SK-N-SH treated with all-trans-retinoic acid at 6 μM for 48 hours (cell line): ENCODE results near the gene NUTF2.
"Not testable (repeated sequence)": the region's sequence is repeated elsewhere in the genome, so short reads cannot be mapped to it uniquely, and the experiment has no call there.

ENCODE experiments used
- ATAC-seq: fragments of 200-7000 bp; cut with Tn5 transposase; 3 replicates; pipeline ENCODE4 v1.9.1; 2020; ENCODE audit warnings: mild to moderate bottlenecking, moderate library complexity
- ARNTL ChIP-seq: fragments of 450-650 bp; formaldehyde crosslinking; IDR thresholded peaks from 2 replicates; pipeline ENCODE4 v1.5.0; 2020; ENCODE audit warnings: low read depth, mild to moderate bottlenecking, moderate library complexity, borderline replicate concordance
- BACH2 ChIP-seq: fragments of 250-450 bp; sonication (Bioruptor Pico); IDR thresholded peaks from 2 replicates; pipeline ENCODE4 v1.9.0; 2021; ENCODE audit warnings: mild to moderate bottlenecking, borderline replicate concordance
- CREB5 ChIP-seq: fragments of 250-450 bp; sonication (Bioruptor Pico); IDR thresholded peaks from 2 replicates; pipeline ENCODE4 v1.5.1; 2020; ENCODE audit warnings: low read depth, mild to moderate bottlenecking, moderate library complexity
- CSDC2 ChIP-seq: fragments of 250-450 bp; sonication (Bioruptor Pico); IDR thresholded peaks from 2 replicates; pipeline ENCODE4 v1.5.0; 2020; ENCODE audit warnings: mild to moderate bottlenecking, moderate library complexity
- CSRNP3 ChIP-seq: fragments of 250-450 bp; sonication (Bioruptor Pico); IDR thresholded peaks from 2 replicates; pipeline ENCODE4 v1.5.1; 2021; ENCODE audit warnings: mild to moderate bottlenecking, moderate library complexity
- ESRRG ChIP-seq: fragments of 250-450 bp; sonication (Bioruptor Pico); IDR thresholded peaks from 2 replicates; pipeline ENCODE4 v1.6.1; 2021; ENCODE audit warnings: mild to moderate bottlenecking
- GLIS3 ChIP-seq: fragments of 250-450 bp; sonication (Bioruptor Pico); IDR thresholded peaks from 2 replicates; pipeline ENCODE4 v1.5.0; 2020; ENCODE audit warnings: mild to moderate bottlenecking, moderate library complexity
- ISL1 ChIP-seq: fragments of 250-450 bp; sonication (Bioruptor Pico); IDR thresholded peaks from 2 replicates; pipeline ENCODE4 v2.1.2; 2022; ENCODE audit warnings: mild to moderate bottlenecking, moderate library complexity
- OSR1 ChIP-seq: fragments of 250-450 bp; sonication (Bioruptor Pico); IDR thresholded peaks from 2 replicates; pipeline ENCODE4 v1.8.0; 2022; ENCODE audit warnings: moderate library complexity, mild to moderate bottlenecking, inconsistent platforms
- PATZ1 ChIP-seq: fragments of 250-450 bp; sonication (Bioruptor Pico); IDR thresholded peaks from 2 replicates; pipeline ENCODE4 v1.8.0; 2020; ENCODE audit warnings: mild to moderate bottlenecking, moderate library complexity, borderline replicate concordance
- POU6F1 ChIP-seq: fragments of 250-450 bp; sonication (Bioruptor Pico); IDR thresholded peaks from 2 replicates; pipeline ENCODE4 v1.8.0; 2021; ENCODE audit warnings: low read depth, mild to moderate bottlenecking, moderate library complexity, borderline replicate concordance
- RARB ChIP-seq: fragments of 250-450 bp; sonication (Bioruptor Pico); IDR thresholded peaks from 2 replicates; pipeline ENCODE4 v1.8.0; 2021; ENCODE audit warnings: mild to moderate bottlenecking, moderate library complexity
- SNAI2 ChIP-seq: fragments of 250-450 bp; sonication (Bioruptor Pico); IDR thresholded peaks from 2 replicates; pipeline ENCODE4 v1.5.0; 2020; ENCODE audit warnings: mild to moderate bottlenecking, moderate library complexity
- TCF4 ChIP-seq: fragments of 250-450 bp; sonication (Bioruptor Pico); IDR thresholded peaks from 2 replicates; pipeline ENCODE4 v1.8.0; 2021; ENCODE audit warnings: mild to moderate bottlenecking, moderate library complexity, borderline replicate concordance
- TOX ChIP-seq: fragments of 250-450 bp; sonication (Bioruptor Pico); IDR thresholded peaks from 2 replicates; pipeline ENCODE4 v1.8.0; 2021; ENCODE audit warnings: mild to moderate bottlenecking, moderate library complexity, borderline replicate concordance
- TSHZ2 ChIP-seq: fragments of 250-450 bp; sonication (Bioruptor Pico); IDR thresholded peaks from 2 replicates; pipeline ENCODE4 v1.5.0; 2020; ENCODE audit warnings: mild to moderate bottlenecking, moderate library complexity
- ZC3H10 ChIP-seq: fragments of 250-450 bp; sonication (Bioruptor Pico); IDR thresholded peaks from 2 replicates; pipeline ENCODE4 v1.5.1; 2021; ENCODE audit warnings: mild to moderate bottlenecking, moderate library complexity
- ZFP30 ChIP-seq: fragments of 450-650 bp; formaldehyde crosslinking; IDR thresholded peaks from 2 replicates; pipeline ENCODE4 v1.5.0; 2022; ENCODE audit warnings: mild to moderate bottlenecking, moderate library complexity
- ZNF565 ChIP-seq: fragments of 450-650 bp; formaldehyde crosslinking; conservative IDR thresholded peaks from 2 replicates; pipeline ENCODE4 v1.5.0; 2020; ENCODE audit warnings: low read depth, mild to moderate bottlenecking, moderate library complexity
- ZNF70 ChIP-seq: fragments of 450-650 bp; formaldehyde crosslinking; IDR thresholded peaks from 2 replicates; pipeline ENCODE4 v1.5.0; 2020; ENCODE audit warnings: mild to moderate bottlenecking, moderate library complexity
- ZNF8 ChIP-seq: fragments of 450-650 bp; formaldehyde crosslinking; IDR thresholded peaks from 2 replicates; pipeline ENCODE4 v1.5.0; 2020; ENCODE audit warnings: mild to moderate bottlenecking, moderate library complexity

NUTF2 gene

GRCh38 chr16:67834242-67834614, 12.5 kb upstream of the NUTF2 start:
- no peak for ATAC-seq
- TF ChIP-seq OSR1 (CRISPR knock-in tag), result no peak
- no peak for TF ChIP-seq CSDC2 (CRISPR knock-in tag)
- TF ChIP-seq ZNF70 (CRISPR knock-in tag), result no peak

GRCh38 chr16:67837190-67837589, 9.5 kb upstream of the NUTF2 start:
- ATAC-seq, result not testable (repeated sequence)

GRCh38 chr16:67837811-67838210, 8.9 kb upstream of the NUTF2 start:
- TF ChIP-seq CREB5 (CRISPR knock-in tag) (no peak), ZNF8 (CRISPR knock-in tag) (no peak), ISL1 (no peak), POU6F1 (CRISPR knock-in tag) (no peak), TSHZ2 (CRISPR knock-in tag) (no peak), TCF4 (CRISPR knock-in tag) (no peak), ZFP30 (CRISPR knock-in tag) (no peak), ARNTL (CRISPR knock-in tag) (no peak), ZC3H10 (no peak), TOX (CRISPR knock-in tag) (no peak), BACH2 (CRISPR knock-in tag) (no peak), ZNF565 (CRISPR knock-in tag) (no peak), ZNF70 (CRISPR knock-in tag) (no peak), CSRNP3 (CRISPR knock-in tag) (no peak), RARB (no peak), ESRRG (CRISPR knock-in tag) (no peak), OSR1 (CRISPR knock-in tag) (no peak), PATZ1 (CRISPR knock-in tag) (no peak)

GRCh38 chr16:67841198-67841815, 5.4 kb upstream of the NUTF2 start:
- TF ChIP-seq ESRRG (CRISPR knock-in tag) (no peak), POU6F1 (CRISPR knock-in tag) (no peak), SNAI2 (CRISPR knock-in tag) (no peak), TCF4 (CRISPR knock-in tag) (no peak), GLIS3 (CRISPR knock-in tag) (no peak), ISL1 (no peak), ZNF70 (CRISPR knock-in tag) (no peak), BACH2 (CRISPR knock-in tag) (no peak), ZNF8 (CRISPR knock-in tag) (no peak), PATZ1 (CRISPR knock-in tag) (no peak)
- no peak for ATAC-seq

More at GRCh38 chr16:67837811-67838210, 8.9 kb upstream of the NUTF2 start:
- no peak for ATAC-seq
